Activated CD4-positive, alpha-beta T cell treated with anti-CD3 and anti-CD28 coated beads, Interleukin-2, amount 50 U/mL, for 1 hour (primary cell): ENCODE data around the gene EMP2.
"Not testable (repeated sequence)": the region's sequence is repeated elsewhere in the genome, so short reads cannot be mapped to it uniquely, and the experiment has no call there.

Experiments used
- DNase-seq: peaks from one replicate; pipeline ENCODE4 v3.0.0-alpha.2; 2020

EMP2 gene

GRCh38 chr16:10579965-10580882 is at the start of gene EMP2:
EMP2 (minus strand) TSS chr16:10580598; CDS start chr16:10547617, 32,981 bp downstream.
- no peak for DNase-seq

- DNase-seq, result no peak
Observed at GRCh38 chr16:10629592-10629963, 49.2 kb upstream of the EMP2 start.

- no peak for DNase-seq
Observed at GRCh38 chr16:10625595-10626357, 45.4 kb upstream of the EMP2 start.

- no peak for DNase-seq
Observed at GRCh38 chr16:10624527-10624926, 44.1 kb upstream of the EMP2 start.

GRCh38 chr16:10623059-10623458 is 42.7 kb upstream of the EMP2 start:
- DNase-seq, result no peak

GRCh38 chr16:10622036-10622921 is 41.9 kb upstream of the EMP2 start:
- DNase-seq, result no peak

GRCh38 chr16:10621216-10621949 is 41.0 kb upstream of the EMP2 start:
- DNase-seq, result not testable (repeated sequence)

GRCh38 chr16:10620120-10620519 is 39.7 kb upstream of the EMP2 start:
- no peak for DNase-seq

GRCh38 chr16:10619271-10619849 is 39.0 kb upstream of the EMP2 start:
- DNase-seq, result no peak

- DNase-seq, result no peak
Observed at GRCh38 chr16:10618710-10619209, 38.4 kb upstream of the EMP2 start.

GRCh38 chr16:10617662-10618420 is 37.4 kb upstream of the EMP2 start:
- DNase-seq, result no peak

- DNase-seq, result no peak
Observed at GRCh38 chr16:10616756-10617640, 36.6 kb upstream of the EMP2 start.

- DNase-seq, result no peak
Observed at GRCh38 chr16:10616419-10616755, 36.0 kb upstream of the EMP2 start.

- DNase-seq, result no peak
Observed at GRCh38 chr16:10614685-10615084, 34.3 kb upstream of the EMP2 start.

- no peak for DNase-seq
Observed at GRCh38 chr16:10613785-10614485, 33.5 kb upstream of the EMP2 start.

GRCh38 chr16:10612649-10613179 is 32.3 kb upstream of the EMP2 start:
- no peak for DNase-seq

- no peak for DNase-seq
Observed at GRCh38 chr16:10611825-10612342, 31.5 kb upstream of the EMP2 start.

GRCh38 chr16:10610499-10611184 is 30.2 kb upstream of the EMP2 start:
- no peak for DNase-seq
